HG03354 (cell line): ENCODE data around the gene HDGFL2.

Experiments used
- ATAC-seq: cut with Tn5 transposase; IDR thresholded peaks from one replicate; pipeline ENCODE4 v1.9.1; 2021; ENCODE audit warnings: mild to moderate bottlenecking; ENCODE audit not compliant: unreplicated experiment, poor library complexity, severe bottlenecking

HDGFL2 gene

GRCh38 chr19:4464815-4465581 is 7.1 kb upstream of the HDGFL2 start:
- ATAC-seq = no peak

- no peak for ATAC-seq
These were observed 4.3 kb upstream of the HDGFL2 start for GRCh38 chr19:4467835-4468234.

DNA sequence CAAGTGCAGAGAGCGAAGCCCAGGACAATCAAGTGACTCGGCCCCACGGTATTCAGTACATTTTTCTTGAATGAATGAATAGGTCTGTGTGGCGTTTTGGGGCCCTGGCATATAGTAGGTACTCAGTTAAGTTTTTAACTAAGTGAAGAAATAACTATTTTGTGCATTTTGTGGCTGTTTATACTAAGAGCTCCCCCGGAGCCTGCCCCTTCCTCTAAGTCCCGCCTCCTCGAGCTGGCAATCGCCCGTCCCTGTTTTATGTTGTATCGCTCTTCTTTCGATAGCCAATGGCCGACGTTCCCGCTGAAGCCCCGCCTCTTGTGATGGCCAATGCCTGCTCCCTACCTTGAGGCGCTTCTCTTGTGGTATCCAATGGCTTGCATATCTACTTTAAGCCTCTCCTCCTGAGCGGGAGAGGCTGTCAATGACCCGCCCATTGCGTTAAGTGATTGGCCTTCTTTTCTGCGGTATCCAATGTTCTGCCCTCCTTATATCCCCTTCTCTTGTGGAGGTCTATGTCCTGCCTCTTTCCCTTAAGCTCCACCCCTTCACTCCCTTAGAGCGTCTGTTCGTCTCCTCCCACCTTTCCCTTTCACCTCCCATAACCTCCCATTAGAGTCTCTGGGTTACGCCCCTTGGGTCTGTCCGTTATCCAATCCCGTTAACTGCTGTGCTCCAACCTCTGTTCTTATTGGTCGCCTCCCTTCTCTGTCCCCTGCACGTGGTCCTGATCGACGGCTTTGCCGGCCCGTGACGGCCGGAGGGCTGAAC is 509 bp upstream of the HDGFL2 start:
- peak; percentile 84 for ATAC-seq

DNA sequence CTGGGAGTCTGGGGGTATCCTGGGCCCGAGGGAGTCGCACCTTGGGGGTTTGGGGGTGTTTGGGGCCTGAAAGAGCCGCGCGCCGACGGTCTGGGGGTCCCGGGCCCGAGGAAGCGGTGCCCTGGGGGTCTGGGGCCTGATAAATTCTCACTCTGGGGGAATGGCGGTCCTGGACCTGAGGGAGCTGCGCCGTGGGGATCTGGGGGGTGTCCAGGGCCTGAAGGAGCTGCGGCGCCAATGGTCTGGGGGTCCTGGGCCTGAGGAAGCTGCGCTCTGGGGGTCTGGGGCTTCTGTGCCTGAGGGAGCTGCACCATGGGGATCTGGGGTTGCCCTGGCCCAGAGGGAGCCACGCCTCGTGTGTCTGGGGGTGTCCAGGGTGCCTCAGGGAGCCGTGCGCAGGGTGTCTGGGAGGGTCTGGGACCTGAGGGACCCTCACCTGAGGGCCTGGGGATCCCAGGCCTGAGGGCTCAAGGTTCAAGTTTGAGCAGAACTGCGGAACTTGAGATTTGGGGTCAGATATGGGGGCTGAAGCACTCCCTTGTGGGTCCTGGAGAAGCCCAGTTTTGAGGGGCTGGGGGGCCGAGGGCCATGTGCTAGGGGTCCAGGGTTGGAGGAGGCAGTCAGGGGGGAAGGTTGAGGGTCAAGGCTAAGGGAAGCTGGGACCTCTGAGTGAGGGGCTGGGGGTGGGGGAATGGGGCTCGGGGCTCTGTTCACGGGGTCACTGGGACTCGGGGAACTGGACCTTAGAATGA is 1.1 kb downstream of the HDGFL2 start:
- ATAC-seq = no peak

- no peak for ATAC-seq
These were observed 1.8 kb downstream of the HDGFL2 start for GRCh38 chr19:4473763-4474513.

- ATAC-seq = no peak
These were observed 2.5 kb downstream of the HDGFL2 start for GRCh38 chr19:4474514-4475022.

DNA sequence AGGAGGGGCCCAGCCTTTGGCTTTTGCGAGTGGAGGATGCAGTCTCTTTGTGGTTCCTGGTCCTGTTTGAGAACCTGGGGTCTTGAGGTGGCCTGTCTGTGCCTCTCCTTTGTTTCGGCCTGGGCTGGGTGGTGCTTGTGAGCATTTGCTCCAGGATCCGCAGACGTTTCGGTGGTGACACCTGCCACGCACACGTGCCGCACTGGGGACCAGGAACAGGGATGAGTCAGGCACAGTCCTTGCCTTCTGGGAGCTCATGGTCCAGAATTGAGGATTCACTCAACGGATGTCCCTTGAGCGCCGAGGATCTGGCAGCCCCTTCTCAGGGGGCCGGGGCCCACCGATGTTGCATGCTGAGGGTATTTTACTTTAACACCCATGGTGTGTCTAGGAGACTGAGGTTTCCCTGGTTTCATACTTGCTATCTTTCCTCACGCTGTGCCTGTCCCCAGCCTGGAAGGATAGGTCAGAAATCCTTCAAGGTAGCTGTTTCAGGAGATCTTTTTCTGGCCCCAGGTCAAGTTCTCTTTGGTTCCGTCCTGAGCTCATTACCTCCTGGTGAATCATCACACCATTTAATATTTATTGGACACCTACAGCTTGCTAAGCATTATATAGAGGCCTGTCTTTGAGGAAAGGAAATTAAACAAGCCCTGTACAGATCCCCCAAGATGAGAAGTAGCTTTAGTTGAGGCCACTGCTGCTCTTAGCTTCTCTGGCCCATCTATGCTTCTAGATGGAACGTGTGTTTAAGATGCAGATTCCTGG is 5.1 kb downstream of the HDGFL2 start:
- ATAC-seq = no peak

GRCh38 chr19:4482721-4483364 is 10.7 kb downstream of the HDGFL2 start:
- ATAC-seq = no peak

DNA sequence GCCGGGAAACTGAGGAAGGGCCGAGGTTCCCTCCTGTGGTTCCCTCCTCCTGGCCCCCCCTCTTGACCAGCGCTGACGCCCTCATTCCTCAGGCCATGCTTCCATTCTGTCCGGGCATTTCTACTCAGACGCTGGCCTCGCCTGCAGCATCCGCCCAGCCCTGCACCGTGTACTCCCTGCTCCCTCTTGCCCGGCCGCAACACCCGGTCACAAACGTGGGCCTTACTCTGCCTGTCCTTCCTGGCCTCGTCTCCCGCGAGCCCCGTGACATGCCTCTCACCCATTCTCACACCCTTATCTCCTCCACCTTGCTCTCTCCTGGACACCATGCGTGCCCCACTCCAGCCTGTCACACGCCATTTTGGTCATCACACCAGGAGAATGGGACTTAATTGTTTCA is 11.3 kb downstream of the HDGFL2 start:
- no peak for ATAC-seq

DNA sequence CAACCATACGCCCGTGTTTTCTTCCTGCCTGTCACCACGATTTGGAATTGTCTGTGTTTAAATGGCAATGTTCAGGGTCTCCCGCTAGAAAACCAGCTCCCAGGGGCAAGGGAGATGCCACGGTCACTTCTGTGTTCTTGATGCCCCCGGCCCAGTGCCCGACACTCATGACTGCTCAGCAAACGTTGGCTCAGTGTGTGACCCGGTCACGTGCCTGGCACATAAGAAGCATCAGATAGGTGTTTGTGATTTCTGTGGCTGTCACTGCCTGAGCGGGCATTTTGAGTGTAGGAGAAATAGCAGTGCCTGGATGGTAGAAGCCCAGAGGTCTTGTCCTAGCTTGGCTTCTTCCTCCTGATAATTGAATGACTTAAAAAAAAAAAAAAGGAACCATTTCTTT is 15.5 kb downstream of the HDGFL2 start:
- no peak for ATAC-seq

DNA sequence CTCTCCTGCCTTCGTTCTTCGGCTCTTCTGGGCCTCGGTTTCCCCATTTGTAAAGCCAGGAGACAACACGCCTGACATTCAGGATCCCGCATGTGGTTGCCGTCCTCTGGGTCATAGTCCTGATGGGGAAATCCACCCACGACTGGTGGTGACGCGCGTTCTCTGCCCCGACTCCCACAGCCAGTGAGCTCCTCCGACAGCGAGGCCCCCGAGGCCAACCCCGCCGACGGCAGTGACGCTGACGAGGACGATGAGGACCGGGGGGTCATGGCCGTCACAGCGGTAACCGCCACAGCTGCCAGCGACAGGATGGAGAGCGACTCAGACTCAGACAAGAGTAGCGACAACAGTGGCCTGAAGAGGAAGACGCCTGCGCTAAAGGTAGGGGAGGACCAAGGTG is 16.4 kb downstream of the HDGFL2 start:
- ATAC-seq = no peak

GRCh38 chr19:4491446-4491845 is 19.3 kb downstream of the HDGFL2 start:
- no peak for ATAC-seq

- no peak for ATAC-seq
These were observed 20.4 kb downstream of the HDGFL2 start for GRCh38 chr19:4492337-4493103.

- no peak for ATAC-seq
These were observed 21.2 kb downstream of the HDGFL2 start for GRCh38 chr19:4493104-4493928.

GRCh38 chr19:4493929-4494690 is 22.0 kb downstream of the HDGFL2 start:
- no peak for ATAC-seq

- no peak for ATAC-seq
These were observed 22.6 kb downstream of the HDGFL2 start for GRCh38 chr19:4494691-4495064.
